IMR-90 (cell line): ENCODE data around the gene KIFC3. TPM values are rescaled to one million over a fixed set of nuclear protein-coding genes. Genes with fewer than 3 reads are reported as not detected.
A peak's percentile ranks its signal among the peaks of the same experiment; 100 is the strongest.

Experiments used
- ATAC-seq: fragments of 200-7000 bp; cut with Tn5 transposase; 2 replicates; pipeline ENCODE4 v1.9.1; 2020; ENCODE audit warnings: low read depth, mild to moderate bottlenecking, moderate library complexity
- BruUV-seq: library from RNA; stranded (reverse); fragments of 400-500 nt; replicated peaks from 2 replicates; lab custom pipeline; 2021; lab: Mats Ljungman, UMichigan
- CTCF ChIA-PET: fragments of 300-600 bp; formaldehyde crosslinking; extraction: SDS; loops from one replicate; lab custom pipeline; 2021; ENCODE audit warnings: antibody characterized with exemption; lab: Yijun Ruan, JAX
- POLR2A ChIA-PET: fragments of 300-600 bp; sonication (Branson Sonifier 250); formaldehyde crosslinking; loops from one replicate; lab custom pipeline; 2022; ENCODE audit warnings: antibody characterized with exemption; ENCODE audit not compliant: unreplicated experiment; lab: Charles Lee
- DNase-seq: peaks from one replicate; pipeline ENCODE4 v3.0.0; 2013
- H2AFZ ChIP-seq: replicated peaks from 2 replicates; pipeline ENCODE3; 2013; ENCODE audit warnings: low read length, mild to moderate bottlenecking; ENCODE audit not compliant: poor library complexity
- H2AK5ac ChIP-seq: 2 replicates; pipeline ENCODE4 v1.6.1; 2013; ENCODE audit warnings: low read depth, low read length, inconsistent platforms
- H2AK9ac ChIP-seq: replicated peaks from 2 replicates; pipeline ENCODE3; 2013; ENCODE audit warnings: mild to moderate bottlenecking, low read depth, low read length, moderate library complexity; ENCODE audit not compliant: poor library complexity
- H2BK120ac ChIP-seq: 2 replicates; pipeline ENCODE4 v1.6.1; 2013; ENCODE audit warnings: low read depth, low read length, inconsistent platforms
- H2BK15ac ChIP-seq: 3 replicates; pipeline ENCODE4 v1.6.1; 2013; ENCODE audit warnings: low read depth, low read length, inconsistent platforms
- H2BK20ac ChIP-seq: 2 replicates; pipeline ENCODE4 v1.6.1; 2013; ENCODE audit warnings: low read depth, mild to moderate bottlenecking, inconsistent platforms, low read length, moderate library complexity
- H2BK5ac ChIP-seq: 2 replicates; pipeline ENCODE4 v1.6.1; 2013; ENCODE audit warnings: mild to moderate bottlenecking, low read depth, low read length, inconsistent platforms; ENCODE audit not compliant: poor library complexity, severe bottlenecking
- H3K14ac ChIP-seq: replicated peaks from 2 replicates; pipeline ENCODE4 v1.6.1; 2013; ENCODE audit warnings: low read depth, low read length, inconsistent platforms
- H3K18ac ChIP-seq: 2 replicates; pipeline ENCODE4 v1.6.1; 2013; ENCODE audit warnings: low read depth, low read length, control low read depth
- H3K23ac ChIP-seq: 2 replicates; pipeline ENCODE4 v1.6.1; 2013; ENCODE audit warnings: low read depth, low read length, inconsistent platforms
- H3K27ac ChIP-seq: 2 replicates; pipeline ENCODE4 v1.5.1; 2013; ENCODE audit warnings: mild to moderate bottlenecking, control low read depth, low read length; ENCODE audit not compliant: insufficient read depth
- H3K27me3 ChIP-seq: 2 replicates; pipeline ENCODE4 v1.6.1; 2013; ENCODE audit warnings: low read length; ENCODE audit not compliant: control insufficient read depth, insufficient read depth
- H3K36me3 ChIP-seq: 2 replicates; pipeline ENCODE4 v1.6.1; 2013; ENCODE audit warnings: low read length, mixed read lengths; ENCODE audit not compliant: control insufficient read depth, insufficient read depth
- H3K4ac ChIP-seq: 2 replicates; pipeline ENCODE4 v1.6.1; 2013; ENCODE audit warnings: low read depth, low read length, inconsistent platforms
- H3K4me1 ChIP-seq: 2 replicates; pipeline ENCODE4 v1.6.1; 2013; ENCODE audit warnings: low read length, mixed read lengths; ENCODE audit not compliant: control insufficient read depth, insufficient read depth
- H3K4me2 ChIP-seq: 2 replicates; pipeline ENCODE4 v1.6.1; 2013; ENCODE audit warnings: low read depth, mild to moderate bottlenecking, control low read depth, low read length, moderate library complexity
- H3K4me3 ChIP-seq: 2 replicates; pipeline ENCODE4 v1.5.1; 2013; ENCODE audit warnings: low read depth, mild to moderate bottlenecking, control low read depth, low read length, moderate library complexity; ENCODE audit not compliant: insufficient read depth
- H3K56ac ChIP-seq: 2 replicates; pipeline ENCODE4 v1.6.1; 2013; ENCODE audit warnings: low read length, inconsistent platforms; ENCODE audit not compliant: insufficient read depth; ENCODE audit errors: extremely low read depth
- H3K79me1 ChIP-seq, 2 experiments: 2 replicates each; pipeline ENCODE4 v1.6.1; 2013; ENCODE audit warnings: low read length in 2 of 2, inconsistent platforms in 1 of 2, low read depth in 1 of 2
- H3K9ac ChIP-seq: 2 replicates; pipeline ENCODE4 v1.6.1; 2013; ENCODE audit warnings: low read depth, low read length, control low read depth
- H3K9me1 ChIP-seq: 2 replicates; pipeline ENCODE4 v1.6.1; 2013; ENCODE audit warnings: low read length, inconsistent platforms; ENCODE audit not compliant: insufficient read depth
- H3K9me3 ChIP-seq: 2 replicates; pipeline ENCODE4 v1.6.1; 2013; ENCODE audit warnings: low read length; ENCODE audit not compliant: control insufficient read depth, insufficient read depth
- H4K20me1 ChIP-seq: 2 replicates; pipeline ENCODE4 v1.6.1; 2013; ENCODE audit warnings: low read length, inconsistent platforms; ENCODE audit not compliant: insufficient read depth
- H4K5ac ChIP-seq: 2 replicates; pipeline ENCODE4 v1.6.1; 2013; ENCODE audit warnings: mild to moderate bottlenecking, low read depth, low read length, control low read depth
- H4K8ac ChIP-seq, 2 experiments: 2 replicates each; pipeline ENCODE4 v1.6.1; 2013; ENCODE audit warnings: low read depth in 2 of 2, low read length in 2 of 2, control low read depth in 1 of 2, inconsistent platforms in 1 of 2
- H4K91ac ChIP-seq: 2 replicates; pipeline ENCODE4 v1.6.1; 2013; ENCODE audit warnings: low read depth, low read length, inconsistent platforms; ENCODE audit not compliant: insufficient read depth
- BHLHE40 ChIP-seq: fragments of 150-350 bp; IDR thresholded peaks from 2 replicates; pipeline ENCODE4 v1.6.1; 2016; ENCODE audit warnings: mild to moderate bottlenecking, low read depth, low read length
- CEBPB ChIP-seq: IDR thresholded peaks from 2 replicates; pipeline ENCODE4 v1.6.1; 2012; ENCODE audit warnings: low read depth, low read length, improper control_type of control experiment
- CHD1 ChIP-seq: IDR thresholded peaks from 2 replicates; pipeline ENCODE4 v1.6.1; 2012; ENCODE audit warnings: low read depth, low read length, improper control_type of control experiment
- CTCF ChIP-seq: conservative IDR thresholded peaks from 2 replicates; pipeline ENCODE4 v1.5.1; 2012; ENCODE audit warnings: mild to moderate bottlenecking, low read depth, low read length, improper control_type of control experiment
- ELK1 ChIP-seq: fragments of 150-350 bp; IDR thresholded peaks from 2 replicates; pipeline ENCODE4 v1.6.1; 2016; ENCODE audit warnings: low read depth, mild to moderate bottlenecking, low read length, moderate library complexity, borderline replicate concordance
- MAFK ChIP-seq: IDR thresholded peaks from 2 replicates; pipeline ENCODE4 v1.6.1; 2012; ENCODE audit warnings: low read depth, low read length, improper control_type of control experiment
- MAZ ChIP-seq: IDR thresholded peaks from 2 replicates; pipeline ENCODE4 v1.6.1; 2012; ENCODE audit warnings: low read depth, mild to moderate bottlenecking, low read length, improper control_type of control experiment, moderate library complexity, borderline replicate concordance
- NFE2L2 ChIP-seq: fragments of 150-350 bp; IDR thresholded peaks from 2 replicates; pipeline ENCODE4 v1.6.1; 2016; ENCODE audit warnings: low read depth, mild to moderate bottlenecking, low read length
- POLR2A ChIP-seq: IDR thresholded peaks from 2 replicates; pipeline ENCODE4 v1.6.1; 2012; ENCODE audit warnings: mild to moderate bottlenecking, low read depth, low read length
- RCOR1 ChIP-seq: IDR thresholded peaks from 2 replicates; pipeline ENCODE4 v1.6.1; 2012; ENCODE audit warnings: mild to moderate bottlenecking, low read length, improper control_type of control experiment; ENCODE audit not compliant: insufficient replicate concordance
- RFX5 ChIP-seq: IDR thresholded peaks from 2 replicates; pipeline ENCODE4 v1.8.0; 2012; ENCODE audit warnings: low read depth, mild to moderate bottlenecking, low read length, moderate library complexity
- SMC3 ChIP-seq: fragments of 150-350 bp; IDR thresholded peaks from 2 replicates; pipeline ENCODE4 v1.6.1; 2016; ENCODE audit warnings: low read depth, mild to moderate bottlenecking, antibody characterized with exemption, low read length, moderate library complexity
- USF2 ChIP-seq: fragments of 150-350 bp; IDR thresholded peaks from 2 replicates; pipeline ENCODE4 v1.6.1; 2017; ENCODE audit warnings: mild to moderate bottlenecking, antibody characterized with exemption, low read length, low read depth
- WGBS, 2 experiments: methylation state at CpG; one replicate each; pipeline versions ENCODE4 v1.1.5 to v1.1.7; 2013; ENCODE audit warnings: missing lambda C conversion rate in 2 of 2; ENCODE audit not compliant: insufficient read length in 1 of 2; ENCODE audit errors: extremely low coverage in 2 of 2; 5-methylcytosine and 5-hydroxymethylcytosine counted together
- dilution Hi-C: fragments of 300-500 bp; cut with HindIII; formaldehyde crosslinking; loops from one replicate; pipeline ENCODE4 v1.14.3; 2018; ENCODE audit warnings: low sequenced_read_pairs; ENCODE audit not compliant: unreplicated experiment
- in situ Hi-C: fragments of 300-500 bp; cut with MboI; formaldehyde crosslinking; loops from 3 replicates; pipeline ENCODE4 v1.14.3; 2019; ENCODE audit warnings: low sequenced_read_pairs, inconsistent platforms, mixed read lengths
- intact Hi-C: fragments of 100-400 bp; cut with micrococcal nuclease; formaldehyde crosslinking; loops from 2 replicates; pipeline ENCODE4 v1.10.0; 2022
- polyA plus RNA-seq, 3 experiments: library from polyadenylated mRNA; depleted of rRNA; stranded (reverse); fragments of >200 nt; gene quantifications; 2 replicates each; pipeline ENCODE4 v1.2.3, GENCODE V29; 2012; ENCODE audit warnings: low replicate concordance in 1 of 3
- total RNA-seq: library from RNA; depleted of rRNA; stranded (reverse); fragments of >200 nt; gene quantifications from 2 replicates; pipeline ENCODE4 v1.2.3, GENCODE V29; 2012

The KIFC3 gene
- total and polyA plus RNA-seq, 2 of the 4 experiments (the other 2 are of a cell fraction), result 48.6 to 62.5 TPM

DNA sequence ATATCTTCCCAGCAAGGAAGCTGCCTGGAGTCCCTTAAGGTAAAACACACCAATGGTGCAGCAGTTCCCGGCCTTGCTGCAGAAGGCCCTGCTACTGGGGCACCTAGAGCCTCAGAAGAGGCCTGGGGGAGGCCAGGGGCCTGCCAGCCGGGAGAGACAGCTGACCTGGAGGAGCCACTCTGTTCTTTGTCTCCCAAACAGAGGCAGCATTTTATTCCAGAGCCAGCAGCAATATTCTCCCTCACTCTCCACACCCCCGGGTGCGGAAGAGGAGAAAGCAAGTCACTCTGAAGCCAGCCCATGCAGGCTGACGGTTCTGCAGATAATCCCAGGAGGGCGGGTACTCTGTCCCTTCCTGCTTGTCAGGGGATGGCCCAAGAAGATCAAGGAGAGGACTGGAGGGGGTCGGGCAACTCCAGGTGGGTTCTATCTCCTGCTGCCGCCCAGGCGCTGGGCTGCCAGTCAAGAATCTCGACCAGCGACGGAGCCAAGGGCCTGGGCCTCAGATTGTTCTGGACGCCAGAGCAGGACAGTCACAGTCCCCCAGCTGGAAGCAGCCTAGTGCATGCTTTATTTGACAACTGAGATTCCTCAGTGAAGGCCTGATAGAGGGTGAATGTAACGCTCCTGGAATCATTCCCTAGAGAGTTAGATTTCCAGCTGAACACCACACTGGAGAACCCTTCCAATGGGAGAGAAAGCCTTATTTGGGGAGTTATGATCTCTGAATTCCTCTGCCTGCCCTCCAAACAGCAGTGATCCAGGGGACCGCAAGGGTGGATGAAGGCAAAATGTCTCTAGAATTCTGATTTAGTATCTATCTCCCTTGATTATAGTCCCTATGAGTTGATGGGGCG is 1.1 kb upstream of the KIFC3 start:
- intact Hi-C loops (loop anchor here (5.0 kb wide), 1 partner anchor 89 kb away; no protein-coding TSS in a partner anchor), in situ Hi-C loops (no loop called here), dilution Hi-C loops (no loop called here)
- peak overlapping the region; percentile 76; the same call in 1 of the 2 replicates for H3K56ac ChIP-seq
- no TSS peak for BruUV-seq
- H3K9me1 ChIP-seq, result peaks cover 36% of the 10 kb centered on the region
- H2BK20ac ChIP-seq, result peak overlapping the region; percentile 54
- H4K5ac ChIP-seq, result peak overlapping the region; percentile 32; the same call in 1 of the 2 replicates
- H3K36me3 ChIP-seq, result peaks cover 5% of the 10 kb centered on the region; the same call in 1 of the 2 replicates
- ATAC-seq (peak; percentile 2; the same call in 1 of the 2 replicates), DNase-seq (no peak)
- H3K79me1 ChIP-seq, result peaks cover 7 to 41% of the 10 kb centered on the region in 2 experiments
- peaks cover 24% of the 10 kb centered on the region for H4K20me1 ChIP-seq
- H3K4me2 ChIP-seq, result no peak overlapping the region; the same call in 1 of the 2 replicates
- H3K18ac ChIP-seq, result peak overlapping the region; percentile 42
- peak overlapping the region; percentile 82 for H3K27ac ChIP-seq
- H3K27me3 ChIP-seq, result no peaks in the 10 kb centered on the region
- H4K91ac ChIP-seq, result peak overlapping the region; percentile 74
- WGBS, 2 experiments, result 38% methylated on average over 3 of the region's 16 CpGs; no CpG with 5 or more reads in 1 of the 2 experiments
- peak overlapping the region; percentile 59 to 74 for H4K8ac ChIP-seq
- H3K14ac ChIP-seq, result peak overlapping the region; percentile 89
- peak overlapping the region; percentile 77 for H2AK9ac ChIP-seq
- ChIA-PET CTCF (interaction anchor here (1.0 kb wide), 1 partner anchor 46 kb away, joined by 3 read pairs; no protein-coding TSS in a partner anchor), POLR2A (no interaction called here)
- H3K4ac ChIP-seq, result peak overlapping the region; percentile 93
- no peaks in the 10 kb centered on the region for H3K9me3 ChIP-seq
- H2BK15ac ChIP-seq, result peak overlapping the region; percentile 83; the same call in 2 of the 3 replicates
- peak overlapping the region; percentile 89 for H2BK5ac ChIP-seq
- H3K9ac ChIP-seq, result peak overlapping the region; percentile 52; the same call in 1 of the 2 replicates
- H2AK5ac ChIP-seq, result peak overlapping the region; percentile 97
- peak overlapping the region; percentile 85 for H3K23ac ChIP-seq
- no peak overlapping the region for H3K4me3 ChIP-seq
- peaks cover 34% of the 10 kb centered on the region for H3K4me1 ChIP-seq
- peak overlapping the region; percentile 90 for H2BK120ac ChIP-seq
- H2AFZ ChIP-seq, result peak overlapping the region; percentile 93
- TF ChIP-seq RCOR1, result no peak
- no peak for TF ChIP-seq CTCF
- TF ChIP-seq ELK1, result no peak
- TF ChIP-seq USF2, result no peak
- no peak for TF ChIP-seq SMC3
- TF ChIP-seq MAFK, result no peak
- no peak for TF ChIP-seq NFE2L2
- TF ChIP-seq POLR2A, result no peak
- no peak for TF ChIP-seq MAZ
- TF ChIP-seq CEBPB, result no peak
- no peak for TF ChIP-seq RFX5
- no peak for TF ChIP-seq BHLHE40
- TF ChIP-seq CHD1, result no peak
